A673 (cell line): ENCODE data around the gene CEP85L.

ENCODE experiments used
- EZH2 ChIP-seq: fragments of 200-600 bp; sonication (generic); IDR thresholded peaks from 2 replicates; pipeline ENCODE4 v1.6.1; 2017; ENCODE audit warnings: borderline replicate concordance, low read depth, mild to moderate bottlenecking, mixed read lengths, antibody characterized with exemption, low read length; ENCODE audit not compliant: poor library complexity, severe bottlenecking
- TF ChIP-seq, protein P1 (sequence below): fragments of 300-800, 200-600 bp; sonication (generic); conservative IDR thresholded peaks from 2 replicates; pipeline ENCODE4 v1.5.1; 2017; ENCODE audit warnings: low read depth, mild to moderate bottlenecking, antibody characterized with exemption, low read length, moderate library complexity, mixed read lengths

DNA sequence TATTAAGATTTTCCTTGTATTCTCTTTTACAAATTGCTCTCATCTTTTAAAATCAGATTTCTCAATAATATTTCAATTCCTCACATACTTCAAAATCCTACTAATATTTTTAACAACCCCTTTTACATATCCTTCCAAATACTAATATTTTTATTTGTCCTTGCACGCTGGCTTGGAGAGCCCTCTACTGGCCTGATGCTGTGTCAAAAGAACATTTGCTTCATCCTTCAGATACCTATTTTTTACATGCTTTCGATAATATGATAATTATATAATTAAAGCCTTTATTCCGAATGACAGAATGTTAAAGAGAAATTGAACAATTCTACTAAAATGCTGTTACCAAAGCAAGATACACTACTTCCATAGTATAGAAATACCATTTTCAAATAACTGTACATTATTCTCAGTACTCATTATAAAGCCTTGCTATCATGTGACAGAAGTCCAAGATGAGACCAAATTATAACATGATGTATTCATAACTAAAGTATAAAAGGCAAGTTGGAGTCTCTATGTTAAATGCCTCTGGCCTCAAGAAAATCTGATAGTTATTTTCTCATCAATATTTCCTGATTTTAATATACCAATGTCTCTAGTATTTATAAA lies 142.3 kb downstream of the CEP85L start:
- TF ChIP-seq, protein P1, sequence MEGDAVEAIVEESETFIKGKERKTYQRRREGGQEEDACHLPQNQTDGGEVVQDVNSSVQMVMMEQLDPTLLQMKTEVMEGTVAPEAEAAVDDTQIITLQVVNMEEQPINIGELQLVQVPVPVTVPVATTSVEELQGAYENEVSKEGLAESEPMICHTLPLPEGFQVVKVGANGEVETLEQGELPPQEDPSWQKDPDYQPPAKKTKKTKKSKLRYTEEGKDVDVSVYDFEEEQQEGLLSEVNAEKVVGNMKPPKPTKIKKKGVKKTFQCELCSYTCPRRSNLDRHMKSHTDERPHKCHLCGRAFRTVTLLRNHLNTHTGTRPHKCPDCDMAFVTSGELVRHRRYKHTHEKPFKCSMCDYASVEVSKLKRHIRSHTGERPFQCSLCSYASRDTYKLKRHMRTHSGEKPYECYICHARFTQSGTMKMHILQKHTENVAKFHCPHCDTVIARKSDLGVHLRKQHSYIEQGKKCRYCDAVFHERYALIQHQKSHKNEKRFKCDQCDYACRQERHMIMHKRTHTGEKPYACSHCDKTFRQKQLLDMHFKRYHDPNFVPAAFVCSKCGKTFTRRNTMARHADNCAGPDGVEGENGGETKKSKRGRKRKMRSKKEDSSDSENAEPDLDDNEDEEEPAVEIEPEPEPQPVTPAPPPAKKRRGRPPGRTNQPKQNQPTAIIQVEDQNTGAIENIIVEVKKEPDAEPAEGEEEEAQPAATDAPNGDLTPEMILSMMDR: peak; percentile 81
- no peak for TF ChIP-seq EZH2
